ENCODE data around the gene CAPN10.

Gene CAPN10

GRCh38 chr2:240589375-240589774 is 2.8 kb downstream of the CAPN10 start:
- no peak for DNase-seq (ENCODE audit: low read depth)

- DNase-seq (ENCODE audit: low read depth), result no peak
Measured at GRCh38 chr2:240589850-240590525, 3.5 kb downstream of the CAPN10 start.

GRCh38 chr2:240590681-240591111 is 4.2 kb downstream of the CAPN10 start:
- no peak for DNase-seq (ENCODE audit: low read depth)

- DNase-seq (ENCODE audit: low read depth), result no peak
Measured at GRCh38 chr2:240591226-240591625, 4.7 kb downstream of the CAPN10 start.

- DNase-seq (ENCODE audit: low read depth), result no peak
Measured at GRCh38 chr2:240591784-240592183, 5.2 kb downstream of the CAPN10 start.

GRCh38 chr2:240593026-240593702 is 6.6 kb downstream of the CAPN10 start:
- no peak for DNase-seq (ENCODE audit: low read depth)

GRCh38 chr2:240593703-240594451 is 7.3 kb downstream of the CAPN10 start:
- DNase-seq (ENCODE audit: low read depth), result no peak

- no peak for DNase-seq (ENCODE audit: low read depth)
Measured at GRCh38 chr2:240594511-240595380, 8.2 kb downstream of the CAPN10 start.

GRCh38 chr2:240595381-240596079 is 9.0 kb downstream of the CAPN10 start:
- DNase-seq (ENCODE audit: low read depth), result no peak

- no peak for DNase-seq (ENCODE audit: low read depth)
Measured at GRCh38 chr2:240596080-240596460, 9.5 kb downstream of the CAPN10 start.

GRCh38 chr2:240596491-240596931 is 10.0 kb downstream of the CAPN10 start:
- no peak for DNase-seq (ENCODE audit: low read depth)

- DNase-seq (ENCODE audit: low read depth), result no peak
Measured at GRCh38 chr2:240597054-240597418, 10.5 kb downstream of the CAPN10 start.

- no peak for DNase-seq (ENCODE audit: low read depth)
Measured at GRCh38 chr2:240597419-240598181, 11.1 kb downstream of the CAPN10 start.

- DNase-seq (ENCODE audit: low read depth), result no peak
Measured at GRCh38 chr2:240598311-240598911, 11.9 kb downstream of the CAPN10 start.

GRCh38 chr2:240599141-240599583 is 12.6 kb downstream of the CAPN10 start:
- DNase-seq (ENCODE audit: low read depth), result no peak

GRCh38 chr2:240600451-240600961 is 14.0 kb downstream of the CAPN10 start:
- DNase-seq (ENCODE audit: low read depth), result no peak

GRCh38 chr2:240601061-240601830 is 14.7 kb downstream of the CAPN10 start:
- DNase-seq (ENCODE audit: low read depth), result no peak

- DNase-seq (ENCODE audit: low read depth), result no peak
Measured at GRCh38 chr2:240601831-240602160, 15.3 kb downstream of the CAPN10 start.

Measured in amniotic epithelial cell (primary cell).